DND-41 (cell line): ENCODE measurements around the gene NAT9.

ENCODE experiments used
- ATAC-seq: fragments of 200-7000 bp; cut with Tn5 transposase; 3 replicates; pipeline ENCODE4 v1.9.1; 2021; ENCODE audit warnings: low read depth; ENCODE audit not compliant: insufficient read depth
- DNase-seq: peaks from one replicate; pipeline ENCODE4 v3.0.0-alpha.2; 2020
- H2AFZ ChIP-seq: 2 replicates; pipeline ENCODE4 v1.6.0; 2012; ENCODE audit warnings: low read depth, low read length
- H3K27ac ChIP-seq: 2 replicates; pipeline ENCODE4 v1.5.1; 2012; ENCODE audit warnings: low read length, inconsistent platforms
- H3K27me3 ChIP-seq: fragments of 200-600 bp; sonication (generic); 2 replicates; pipeline ENCODE4 v1.6.0; 2012; ENCODE audit warnings: low read length, mild to moderate bottlenecking, inconsistent platforms; ENCODE audit not compliant: insufficient read depth, poor library complexity
- H3K36me3 ChIP-seq: 2 replicates; pipeline ENCODE4 v1.5.1; 2012; ENCODE audit warnings: low read length, inconsistent platforms; ENCODE audit not compliant: insufficient read depth
- H3K4me1 ChIP-seq: 2 replicates; pipeline ENCODE4 v1.5.1; 2012; ENCODE audit warnings: mild to moderate bottlenecking, low read length; ENCODE audit not compliant: insufficient read depth
- H3K4me2 ChIP-seq: 2 replicates; pipeline ENCODE4 v1.6.0; 2012; ENCODE audit warnings: mild to moderate bottlenecking, moderate library complexity, low read length, inconsistent platforms; ENCODE audit not compliant: insufficient read depth
- H3K4me3 ChIP-seq, 2 experiments: fragments of 200-600 bp in 1 of 2; shearing (Covaris generic) in 1 of 2; 2 replicates each; pipeline ENCODE4 v1.5.1; 2012 to 2016; ENCODE audit warnings: inconsistent platforms in 2 of 2, low read length in 2 of 2, mild to moderate bottlenecking in 2 of 2, low read depth in 1 of 2, moderate library complexity in 1 of 2
- H3K79me2 ChIP-seq: 2 replicates; pipeline ENCODE4 v1.6.0; 2012; ENCODE audit warnings: low read length, inconsistent platforms; ENCODE audit not compliant: insufficient read depth
- H3K9ac ChIP-seq: 2 replicates; pipeline ENCODE4 v1.6.0; 2012; ENCODE audit warnings: low read depth, mild to moderate bottlenecking, inconsistent platforms, low read length, moderate library complexity
- H3K9me3 ChIP-seq: 2 replicates; pipeline ENCODE4 v1.5.1; 2012; ENCODE audit warnings: low read length, moderate library complexity, mild to moderate bottlenecking, inconsistent platforms; ENCODE audit not compliant: insufficient read depth, severe bottlenecking
- H4K20me1 ChIP-seq: 2 replicates; pipeline ENCODE4 v1.6.0; 2012; ENCODE audit warnings: low read length; ENCODE audit not compliant: insufficient read depth
- CTCF ChIP-seq: IDR thresholded peaks from 2 replicates; pipeline ENCODE4 v1.5.1; 2012; ENCODE audit warnings: borderline replicate concordance, low read length, moderate library complexity, mild to moderate bottlenecking; ENCODE audit not compliant: poor library complexity, severe bottlenecking; ENCODE audit errors: extremely low read depth
- EZH2 ChIP-seq: IDR thresholded peaks from 3 replicates; pipeline ENCODE4 v1.6.1; 2012; ENCODE audit warnings: borderline replicate concordance, low read depth, mild to moderate bottlenecking, moderate library complexity, low read length, inconsistent platforms; ENCODE audit not compliant: severe bottlenecking

Gene NAT9

GRCh38 chr17:74810699-74811485 is 34.7 kb upstream of the NAT9 start:
- no peak overlapping the region for H3K4me2 ChIP-seq
- H2AFZ ChIP-seq = no peak overlapping the region
- no peak for TF ChIP-seq CTCF
- no peak for TF ChIP-seq EZH2
- H3K36me3 ChIP-seq = peaks cover 21% of the 10 kb centered on the region
- no peak overlapping the region for H3K27ac ChIP-seq
- H3K9me3 ChIP-seq = no peaks in the 10 kb centered on the region
- peaks cover 8% of the 10 kb centered on the region for H4K20me1 ChIP-seq
- no peak for ATAC-seq
- H3K4me1 ChIP-seq = no peaks in the 10 kb centered on the region
- no peaks in the 10 kb centered on the region for H3K79me2 ChIP-seq
- DNase-seq = no peak
- H3K27me3 ChIP-seq = no peaks in the 10 kb centered on the region
- H3K4me3 ChIP-seq = no peak overlapping the region
- H3K9ac ChIP-seq = no peak overlapping the region

- Histone ChIP-seq H3K4me2 (no peak overlapping the region), H2AFZ (no peak overlapping the region), H3K27me3 (no peaks in the 10 kb centered on the region), H3K4me3 (no peak overlapping the region), H3K9ac (no peak overlapping the region), H4K20me1 (peaks cover 8% of the 10 kb centered on the region), H3K9me3 (no peaks in the 10 kb centered on the region), H3K36me3 (peaks cover 24% of the 10 kb centered on the region), H3K27ac (no peak overlapping the region), H3K79me2 (no peaks in the 10 kb centered on the region), H3K4me1 (no peaks in the 10 kb centered on the region)
- TF ChIP-seq CTCF = no peak
- TF ChIP-seq EZH2 = no peak
- DNase-seq (no peak), ATAC-seq (no peak)
Measured at GRCh38 chr17:74808714-74809430, 32.7 kb upstream of the NAT9 start.

- H3K9ac ChIP-seq = no peak overlapping the region
- no peaks in the 10 kb centered on the region for H3K4me1 ChIP-seq
- H2AFZ ChIP-seq = no peak overlapping the region
- no peak overlapping the region for H3K4me2 ChIP-seq
- H3K36me3 ChIP-seq = peaks cover 21% of the 10 kb centered on the region
- peaks cover 8% of the 10 kb centered on the region for H4K20me1 ChIP-seq
- TF ChIP-seq CTCF (no peak), EZH2 (no peak)
- no peaks in the 10 kb centered on the region for H3K9me3 ChIP-seq
- DNase-seq (peak; percentile 9), ATAC-seq (no peak)
- no peaks in the 10 kb centered on the region for H3K27me3 ChIP-seq
- no peaks in the 10 kb centered on the region for H3K79me2 ChIP-seq
- no peak overlapping the region for H3K4me3 ChIP-seq
- H3K27ac ChIP-seq = no peak overlapping the region
Measured at GRCh38 chr17:74807925-74808324, 31.8 kb upstream of the NAT9 start.
